OCI-LY1 (cell line): ENCODE data around the gene PRKACA.

Source experiments
- CTCF ChIP-seq: fragments of 200-600 bp; sonication (generic), shearing (Covaris generic); IDR thresholded peaks from 2 replicates; pipeline ENCODE4 v1.5.1; 2017; ENCODE audit warnings: mild to moderate bottlenecking, antibody characterized with exemption, low read length, moderate library complexity, mixed read lengths
- EZH2 ChIP-seq: fragments of 200-600 bp; sonication (generic), shearing (Covaris generic); IDR thresholded peaks from 2 replicates; pipeline ENCODE4 v1.8.0; 2017; ENCODE audit warnings: borderline replicate concordance, mixed run types, mild to moderate bottlenecking, antibody characterized with exemption, low read length, moderate library complexity, mixed read lengths

- no peak for TF ChIP-seq CTCF
- no peak for TF ChIP-seq EZH2
These were observed 27.8 kb upstream of the PRKACA start for GRCh38 chr19:14145381-14145780.
